Measurements from ENCODE around the gene IRAK4.

- TF ChIP-seq POLR2A (IDR thresholded peaks at IDR 0.05; ENCODE audit: low read depth, low read length) (no peak), POLR2AphosphoS5 (IDR thresholded peaks at IDR 0.05; ENCODE audit: low read depth, low read length) (no peak), SPI1 (IDR thresholded peaks at IDR 0.05; ENCODE audit: low read depth, low read length) (no peak), TAF1 (IDR thresholded peaks at IDR 0.05; ENCODE audit: low read depth, low read length) (no peak), PAX5 (IDR thresholded peaks at IDR 0.05; ENCODE audit: insufficient read depth, low read length, severe bottlenecking) (no peak)
Observed at GRCh38 chr12:43761500-43761899, 2.7 kb downstream of the IRAK4 start.

Measured in GM12891 (cell line).